Lower leg skin (tissue), 3 donors: Measurements from ENCODE around the gene CEBPZOS.

Experiments
- POLR2A ChIP-seq, 2 donors: fragments of 450-650 bp; IDR thresholded peaks; one replicate each; pipeline ENCODE4 v1.6.1; 2016 to 2017; ENCODE audit warnings: antibody characterized with exemption in 2 of 2, mild to moderate bottlenecking in 1 of 2, moderate library complexity in 1 of 2
- TF ChIP-seq, protein P1 (sequence below), 3 donors: fragments of 450-650 bp; IDR thresholded peaks; one replicate each; pipeline ENCODE4 v1.5.1; 2016; ENCODE audit warnings: antibody characterized with exemption in 3 of 3, mild to moderate bottlenecking in 3 of 3, moderate library complexity in 2 of 3

DNA sequence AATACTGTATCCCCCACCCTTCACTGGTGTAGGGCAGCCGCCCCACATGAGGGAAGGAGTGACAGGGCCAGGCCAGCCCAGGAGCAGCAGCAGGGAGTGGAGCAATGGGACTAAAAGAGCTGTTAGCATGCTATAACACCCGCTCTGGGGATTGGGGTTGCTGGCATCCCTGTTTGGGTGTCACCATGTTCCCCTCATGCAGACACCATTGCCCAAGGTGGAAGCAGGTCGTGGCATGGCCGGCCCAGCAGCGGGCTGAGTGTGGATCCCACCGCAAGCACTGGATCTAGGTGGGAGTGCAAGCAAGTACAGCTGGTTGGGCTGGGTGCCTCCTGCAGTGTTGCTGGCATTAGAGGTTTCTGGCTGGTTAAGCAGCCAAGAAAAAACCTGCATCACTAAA is 4.5 kb upstream of the CEBPZOS start:
- TF ChIP-seq, protein P1, sequence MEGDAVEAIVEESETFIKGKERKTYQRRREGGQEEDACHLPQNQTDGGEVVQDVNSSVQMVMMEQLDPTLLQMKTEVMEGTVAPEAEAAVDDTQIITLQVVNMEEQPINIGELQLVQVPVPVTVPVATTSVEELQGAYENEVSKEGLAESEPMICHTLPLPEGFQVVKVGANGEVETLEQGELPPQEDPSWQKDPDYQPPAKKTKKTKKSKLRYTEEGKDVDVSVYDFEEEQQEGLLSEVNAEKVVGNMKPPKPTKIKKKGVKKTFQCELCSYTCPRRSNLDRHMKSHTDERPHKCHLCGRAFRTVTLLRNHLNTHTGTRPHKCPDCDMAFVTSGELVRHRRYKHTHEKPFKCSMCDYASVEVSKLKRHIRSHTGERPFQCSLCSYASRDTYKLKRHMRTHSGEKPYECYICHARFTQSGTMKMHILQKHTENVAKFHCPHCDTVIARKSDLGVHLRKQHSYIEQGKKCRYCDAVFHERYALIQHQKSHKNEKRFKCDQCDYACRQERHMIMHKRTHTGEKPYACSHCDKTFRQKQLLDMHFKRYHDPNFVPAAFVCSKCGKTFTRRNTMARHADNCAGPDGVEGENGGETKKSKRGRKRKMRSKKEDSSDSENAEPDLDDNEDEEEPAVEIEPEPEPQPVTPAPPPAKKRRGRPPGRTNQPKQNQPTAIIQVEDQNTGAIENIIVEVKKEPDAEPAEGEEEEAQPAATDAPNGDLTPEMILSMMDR (IDR thresholded peaks at IDR 0.05) = no peak
- TF ChIP-seq POLR2A (IDR thresholded peaks at IDR 0.05) = no peak
